Subcutaneous adipose tissue (tissue), 4 donors: ENCODE results near the gene SUPT20HL1. TPM values are rescaled to one million over a fixed set of nuclear protein-coding genes. Genes with fewer than 3 reads are reported as not detected.

Source experiments
- total RNA-seq, 4 donors: library from RNA; depleted of rRNA; stranded (reverse); fragments of >200 nt; gene quantifications; one replicate each; pipeline ENCODE4 v1.1.0, GENCODE V29; 2016
- TF ChIP-seq, protein P1 (sequence below): fragments of 450-650 bp; IDR thresholded peaks from one replicate; pipeline ENCODE4 v1.5.1; 2016; ENCODE audit warnings: low read depth, mild to moderate bottlenecking, control low read depth, antibody characterized with exemption, moderate library complexity

Gene SUPT20HL1
- total RNA-seq = not detected

DNA sequence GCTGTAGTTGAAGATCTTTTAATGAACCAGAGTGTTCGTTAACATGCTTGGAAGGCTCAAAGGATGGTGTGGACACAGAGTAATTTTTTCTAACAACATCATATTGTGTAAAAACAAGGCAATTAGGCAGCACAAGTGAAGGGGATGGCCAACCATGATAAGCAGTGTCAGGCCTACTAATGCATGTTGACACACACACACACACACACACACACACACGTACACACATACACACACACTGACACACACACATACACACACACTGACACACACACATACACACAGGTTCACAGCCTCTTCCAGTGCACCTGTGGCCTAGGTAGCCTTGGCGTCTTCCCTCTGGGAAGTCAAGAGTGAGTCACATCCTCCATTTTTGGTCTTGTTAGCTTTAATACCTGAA lies at the start of gene SUPT20HL1:
TSS of gene SUPT20HL1 (plus strand) at position 368 of the 400 bp plus-strand sequence. CDS start 2,122 bp downstream, outside the sequence.
- TF ChIP-seq, protein P1, sequence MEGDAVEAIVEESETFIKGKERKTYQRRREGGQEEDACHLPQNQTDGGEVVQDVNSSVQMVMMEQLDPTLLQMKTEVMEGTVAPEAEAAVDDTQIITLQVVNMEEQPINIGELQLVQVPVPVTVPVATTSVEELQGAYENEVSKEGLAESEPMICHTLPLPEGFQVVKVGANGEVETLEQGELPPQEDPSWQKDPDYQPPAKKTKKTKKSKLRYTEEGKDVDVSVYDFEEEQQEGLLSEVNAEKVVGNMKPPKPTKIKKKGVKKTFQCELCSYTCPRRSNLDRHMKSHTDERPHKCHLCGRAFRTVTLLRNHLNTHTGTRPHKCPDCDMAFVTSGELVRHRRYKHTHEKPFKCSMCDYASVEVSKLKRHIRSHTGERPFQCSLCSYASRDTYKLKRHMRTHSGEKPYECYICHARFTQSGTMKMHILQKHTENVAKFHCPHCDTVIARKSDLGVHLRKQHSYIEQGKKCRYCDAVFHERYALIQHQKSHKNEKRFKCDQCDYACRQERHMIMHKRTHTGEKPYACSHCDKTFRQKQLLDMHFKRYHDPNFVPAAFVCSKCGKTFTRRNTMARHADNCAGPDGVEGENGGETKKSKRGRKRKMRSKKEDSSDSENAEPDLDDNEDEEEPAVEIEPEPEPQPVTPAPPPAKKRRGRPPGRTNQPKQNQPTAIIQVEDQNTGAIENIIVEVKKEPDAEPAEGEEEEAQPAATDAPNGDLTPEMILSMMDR = no peak

DNA sequence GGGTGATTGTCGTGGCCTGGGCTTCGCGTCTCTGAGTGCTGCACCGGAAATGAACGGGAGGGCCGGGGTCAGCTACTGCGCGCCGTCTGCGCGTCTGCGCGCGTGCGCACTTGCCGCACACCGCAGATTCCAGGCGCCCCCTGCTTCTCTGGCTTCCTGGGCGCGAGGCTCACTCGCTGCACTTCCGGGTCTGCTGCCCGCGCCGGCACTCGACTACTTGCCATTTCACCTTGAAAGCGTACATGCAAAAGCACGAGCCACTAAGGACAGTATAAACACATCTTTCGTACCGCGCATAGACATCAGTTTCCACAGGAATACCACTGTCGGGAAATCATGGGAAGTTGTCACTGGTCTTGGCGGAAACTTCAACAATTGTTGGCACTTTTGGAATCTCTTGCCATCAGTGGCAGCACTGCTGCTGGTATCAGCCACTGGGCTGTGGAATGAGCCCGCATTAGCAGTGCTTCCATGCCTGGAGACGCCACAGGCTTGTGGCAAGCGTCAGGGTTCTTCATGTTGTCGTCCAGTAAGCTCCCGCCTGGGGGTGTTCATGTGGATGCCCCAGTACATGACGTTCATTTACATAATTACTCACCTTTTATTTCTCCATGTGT lies 46.3 kb upstream of the SUPT20HL1 start, which contains the start of gene SUPT20HL2:
TSS of gene SUPT20HL2 (minus strand) at position 51 of the 617 bp plus-strand sequence. CDS start 754 bp downstream, outside the sequence.
- TF ChIP-seq, protein P1 = no peak

DNA sequence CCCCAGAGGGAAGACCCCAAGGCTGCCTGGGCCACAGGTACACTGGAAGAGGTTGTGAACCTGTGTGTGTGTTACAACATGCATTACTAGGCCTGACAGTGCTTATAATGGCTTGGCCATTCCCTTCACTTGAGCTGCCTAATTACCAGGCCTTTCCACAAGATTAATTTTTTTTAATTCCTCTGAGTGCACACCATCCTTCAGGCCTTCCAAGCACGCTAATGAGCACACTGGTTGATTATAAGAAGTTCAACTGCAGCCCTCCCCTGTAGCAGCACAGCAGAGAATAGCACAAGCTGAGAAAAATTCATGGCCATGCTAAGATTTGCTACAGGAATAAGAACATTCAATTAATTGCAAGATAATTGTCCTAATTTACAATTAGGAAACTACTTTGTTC lies 44.3 kb upstream of the SUPT20HL1 start:
- TF ChIP-seq, protein P1 = no peak

DNA sequence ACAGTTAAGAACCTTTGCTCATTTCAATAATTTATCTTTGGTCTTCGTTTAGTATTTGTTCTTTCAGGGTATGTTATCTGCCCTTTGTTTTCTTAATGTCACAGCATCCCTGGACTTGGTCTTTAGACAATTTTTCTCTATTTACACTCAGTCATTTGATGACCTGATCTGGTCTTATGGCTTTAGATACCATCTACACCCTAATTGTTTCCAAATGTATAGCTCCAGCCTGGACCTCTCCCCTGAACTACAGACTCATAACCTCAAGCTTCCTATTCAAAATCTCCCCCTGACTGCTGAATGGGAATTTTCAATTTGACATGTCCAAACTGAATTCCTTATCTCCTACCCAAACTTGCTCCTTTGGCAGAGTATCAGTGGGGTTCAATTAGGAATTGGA lies 42.9 kb upstream of the SUPT20HL1 start:
- TF ChIP-seq, protein P1 = no peak

DNA sequence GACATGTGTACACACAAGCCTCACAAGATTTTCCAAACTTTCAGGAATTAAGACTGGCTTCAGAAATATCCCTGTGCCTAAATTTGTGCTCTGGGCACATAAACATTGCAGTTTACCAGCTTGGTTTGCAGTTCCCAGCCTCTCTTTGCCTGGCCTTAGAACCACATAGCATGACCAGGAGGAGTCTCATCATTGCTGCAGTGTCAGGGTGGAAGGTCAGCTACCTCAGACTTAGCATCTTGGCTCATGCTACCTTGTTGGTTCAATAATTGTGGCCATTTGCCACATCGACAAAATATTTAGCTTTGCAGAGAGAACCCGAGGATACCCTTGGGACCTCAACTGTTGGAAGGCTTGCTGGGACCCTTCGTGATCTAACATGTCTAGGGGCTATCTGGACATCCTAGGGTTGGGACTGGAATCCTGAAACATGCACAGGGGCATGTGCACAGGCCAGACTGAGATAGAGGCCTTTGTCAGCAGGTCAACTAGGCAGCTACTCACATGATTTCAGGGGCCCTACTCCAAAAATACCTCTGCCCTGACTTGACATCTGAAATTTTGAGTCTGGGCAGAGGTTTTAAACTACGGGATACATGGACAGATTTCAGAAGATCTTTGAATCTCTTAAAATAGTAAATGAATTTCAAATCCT lies 38.6 kb upstream of the SUPT20HL1 start:
- TF ChIP-seq, protein P1 = no peak

DNA sequence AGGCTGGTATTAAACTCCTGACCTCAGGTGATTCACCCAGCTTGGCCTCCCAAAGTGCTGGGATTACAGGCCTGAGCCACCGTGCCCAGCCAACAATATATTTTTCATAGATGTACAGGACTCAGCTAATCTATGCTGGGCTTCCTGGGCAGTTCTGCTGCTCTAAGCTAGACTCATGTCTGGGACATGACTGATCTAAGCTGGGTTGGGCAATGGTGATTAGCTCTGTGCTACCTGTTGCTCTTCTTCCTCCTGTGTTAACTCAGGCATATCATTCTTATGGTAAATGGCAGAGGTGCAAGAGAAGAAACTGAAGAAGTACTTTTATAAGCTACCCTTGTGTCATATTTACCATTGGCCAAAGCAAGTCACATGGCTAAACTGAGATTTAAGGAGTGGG lies 35.2 kb upstream of the SUPT20HL1 start:
- TF ChIP-seq, protein P1 = no peak

DNA sequence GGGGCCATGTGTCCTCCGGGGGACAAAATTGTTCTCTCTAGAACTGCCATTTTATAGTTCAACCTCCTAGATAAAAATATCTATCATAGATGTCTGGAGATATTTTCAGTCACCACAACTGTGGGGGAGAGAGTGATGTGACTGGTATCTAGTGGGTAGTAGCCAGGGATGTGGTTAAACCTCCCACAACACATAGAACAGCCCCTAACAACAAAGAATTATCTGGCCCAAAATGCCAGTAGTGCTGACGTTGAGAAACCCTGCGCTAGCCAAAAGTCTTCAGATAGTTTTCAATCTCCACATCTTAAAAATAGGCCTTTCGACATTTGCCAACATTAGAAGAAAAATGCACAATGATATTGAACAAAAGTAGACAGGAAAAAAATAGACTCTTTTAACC lies 27.6 kb upstream of the SUPT20HL1 start:
- TF ChIP-seq, protein P1 = no peak
